SU-DHL-6 (cell line): ENCODE data around the gene HELLS.
"Not testable (repeated sequence)": the region's sequence is repeated elsewhere in the genome, so short reads cannot be mapped to it uniquely, and the experiment has no call there.

Source experiments
- H2AFZ ChIP-seq: fragments of 200-600 bp; sonication (generic); 2 replicates; pipeline ENCODE4 v1.6.1; 2014; ENCODE audit warnings: low read depth, mild to moderate bottlenecking, moderate library complexity, mixed read lengths, antibody characterized with exemption, low read length; ENCODE audit not compliant: severe bottlenecking
- H3F3A ChIP-seq: fragments of 200-600 bp; shearing (Covaris generic); 2 replicates; pipeline ENCODE4 v1.6.0; 2016; ENCODE audit warnings: antibody characterized with exemption, mild to moderate bottlenecking; ENCODE audit not compliant: insufficient read depth
- H3K27ac ChIP-seq: fragments of 200-600 bp; sonication (generic); 2 replicates; pipeline ENCODE4 v1.5.1; 2016; ENCODE audit warnings: low read depth, mild to moderate bottlenecking, low read length, moderate library complexity, mixed read lengths
- H3K27me3 ChIP-seq: fragments of 200-600 bp; sonication (generic), shearing (Covaris generic); 2 replicates; pipeline ENCODE4 v1.6.0; 2014; ENCODE audit warnings: mild to moderate bottlenecking, low read length
- H3K36me3 ChIP-seq: fragments of 200-600 bp; sonication (generic); 2 replicates; pipeline ENCODE4 v1.6.1; 2014; ENCODE audit warnings: mild to moderate bottlenecking, low read length, mixed read lengths
- H3K4me2 ChIP-seq: fragments of 300-600, 200-600 bp; shearing (Covaris generic), sonication (generic); 2 replicates; pipeline ENCODE4 v1.6.0; 2014; ENCODE audit warnings: low read length, low read depth, mild to moderate bottlenecking; ENCODE audit not compliant: poor library complexity, severe bottlenecking
- H3K4me3 ChIP-seq: fragments of 200-600 bp; sonication (generic); 2 replicates; pipeline ENCODE4 v1.5.1; 2014; ENCODE audit warnings: antibody characterized with exemption, low read length, mild to moderate bottlenecking, mixed read lengths; ENCODE audit not compliant: insufficient read depth, poor library complexity, severe bottlenecking
- H3K79me2 ChIP-seq: fragments of 200-600 bp; sonication (generic); 2 replicates; pipeline ENCODE4 v1.6.1; 2014; ENCODE audit warnings: mild to moderate bottlenecking, low read length, moderate library complexity; ENCODE audit not compliant: insufficient read depth
- H3K9ac ChIP-seq: fragments of 200-600 bp; sonication (generic); 2 replicates; pipeline ENCODE4 v1.7.0; 2014; ENCODE audit warnings: mild to moderate bottlenecking, low read length
- H3K9me2 ChIP-seq: fragments of 200-600 bp; sonication (generic); replicated peaks from 2 replicates; pipeline ENCODE4 v1.6.1; 2014; ENCODE audit warnings: low read length; ENCODE audit not compliant: insufficient read depth
- H3K9me3 ChIP-seq: fragments of 200-600 bp; sonication (generic); 2 replicates; pipeline ENCODE4 v1.6.1; 2014; ENCODE audit warnings: low read length, mixed read lengths; ENCODE audit not compliant: insufficient read depth
- H4K20me1 ChIP-seq: fragments of 200-600 bp; sonication (generic); 2 replicates; pipeline ENCODE4 v1.6.1; 2014; ENCODE audit warnings: low read depth, mild to moderate bottlenecking, antibody characterized with exemption, low read length, moderate library complexity, mixed read lengths
- EZH2phosphoT487 ChIP-seq: fragments of 200-600 bp; sonication (generic), shearing (Covaris generic); conservative IDR thresholded peaks from 2 replicates; pipeline ENCODE4 v1.6.1; 2018; ENCODE audit warnings: mild to moderate bottlenecking, antibody characterized with exemption, low read length, moderate library complexity, mixed read lengths
- TF ChIP-seq, protein P1 (sequence below): fragments of 200-600 bp; sonication (generic); IDR thresholded peaks from one replicate; pipeline ENCODE4 v1.5.1; 2017; ENCODE audit warnings: antibody characterized with exemption, mild to moderate bottlenecking, low read length, moderate library complexity; ENCODE audit not compliant: insufficient read depth, poor library complexity, severe bottlenecking

The HELLS gene

DNA sequence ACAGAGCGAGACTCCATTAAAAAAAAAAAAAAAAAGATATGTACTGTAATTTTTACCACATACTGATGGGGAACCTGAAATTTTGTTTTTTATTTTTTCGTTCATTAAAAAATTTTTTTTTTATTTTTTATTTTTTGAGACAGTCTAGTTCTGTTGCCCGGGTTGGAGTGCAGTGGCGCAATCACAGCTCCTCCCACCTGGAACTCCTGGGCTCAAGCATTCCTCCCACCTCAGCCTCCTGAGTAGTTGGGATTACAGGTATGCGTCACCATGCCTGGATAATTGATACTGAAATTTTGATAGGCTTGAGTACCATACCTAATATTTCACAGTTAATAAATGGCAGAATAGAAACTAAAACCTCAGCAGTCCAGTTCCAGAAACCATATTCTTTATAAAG lies 20.9 kb upstream of the HELLS start:
- Histone ChIP-seq H3K9ac (no peak overlapping the region), H3K9me2 (no peaks in the 10 kb centered on the region), H4K20me1 (no peaks in the 10 kb centered on the region), H3K9me3 (no peaks in the 10 kb centered on the region), H3K79me2 (no peaks in the 10 kb centered on the region), H3K36me3 (no peaks in the 10 kb centered on the region), H3K4me2 (no peak overlapping the region), H2AFZ (no peak overlapping the region), H3K4me3 (no peak overlapping the region), H3K27ac (no peak overlapping the region), H3K27me3 (no peaks in the 10 kb centered on the region), H3F3A (no peaks in the 10 kb centered on the region)
- TF ChIP-seq, protein P1, sequence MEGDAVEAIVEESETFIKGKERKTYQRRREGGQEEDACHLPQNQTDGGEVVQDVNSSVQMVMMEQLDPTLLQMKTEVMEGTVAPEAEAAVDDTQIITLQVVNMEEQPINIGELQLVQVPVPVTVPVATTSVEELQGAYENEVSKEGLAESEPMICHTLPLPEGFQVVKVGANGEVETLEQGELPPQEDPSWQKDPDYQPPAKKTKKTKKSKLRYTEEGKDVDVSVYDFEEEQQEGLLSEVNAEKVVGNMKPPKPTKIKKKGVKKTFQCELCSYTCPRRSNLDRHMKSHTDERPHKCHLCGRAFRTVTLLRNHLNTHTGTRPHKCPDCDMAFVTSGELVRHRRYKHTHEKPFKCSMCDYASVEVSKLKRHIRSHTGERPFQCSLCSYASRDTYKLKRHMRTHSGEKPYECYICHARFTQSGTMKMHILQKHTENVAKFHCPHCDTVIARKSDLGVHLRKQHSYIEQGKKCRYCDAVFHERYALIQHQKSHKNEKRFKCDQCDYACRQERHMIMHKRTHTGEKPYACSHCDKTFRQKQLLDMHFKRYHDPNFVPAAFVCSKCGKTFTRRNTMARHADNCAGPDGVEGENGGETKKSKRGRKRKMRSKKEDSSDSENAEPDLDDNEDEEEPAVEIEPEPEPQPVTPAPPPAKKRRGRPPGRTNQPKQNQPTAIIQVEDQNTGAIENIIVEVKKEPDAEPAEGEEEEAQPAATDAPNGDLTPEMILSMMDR: no peak
- TF ChIP-seq EZH2phosphoT487: no peak

DNA sequence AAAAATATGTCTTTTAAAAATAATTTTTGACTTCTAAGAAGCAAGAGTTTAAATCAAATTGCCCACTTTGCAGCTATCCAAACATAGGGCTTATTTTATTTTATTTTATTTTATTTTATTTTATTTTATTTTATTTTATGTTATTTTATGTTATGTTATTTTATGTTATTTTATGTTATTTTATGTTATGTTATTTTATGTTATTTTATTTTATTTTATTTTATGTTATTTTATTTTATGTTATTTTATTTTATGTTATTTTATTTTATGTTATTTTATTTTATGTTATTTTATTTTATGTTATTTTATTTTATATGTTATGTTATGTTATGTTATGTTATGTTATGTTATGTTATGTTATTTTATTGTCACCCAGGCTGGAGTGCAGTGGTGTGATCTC lies 14.0 kb upstream of the HELLS start:
- not testable (repeated sequence) for H3K36me3 ChIP-seq, H3F3A ChIP-seq, H3K9ac ChIP-seq, H4K20me1 ChIP-seq, H2AFZ ChIP-seq, H3K9me2 ChIP-seq, H3K27ac ChIP-seq, H3K4me3 ChIP-seq, H3K9me3 ChIP-seq, H3K4me2 ChIP-seq, H3K27me3 ChIP-seq, H3K79me2 ChIP-seq

DNA sequence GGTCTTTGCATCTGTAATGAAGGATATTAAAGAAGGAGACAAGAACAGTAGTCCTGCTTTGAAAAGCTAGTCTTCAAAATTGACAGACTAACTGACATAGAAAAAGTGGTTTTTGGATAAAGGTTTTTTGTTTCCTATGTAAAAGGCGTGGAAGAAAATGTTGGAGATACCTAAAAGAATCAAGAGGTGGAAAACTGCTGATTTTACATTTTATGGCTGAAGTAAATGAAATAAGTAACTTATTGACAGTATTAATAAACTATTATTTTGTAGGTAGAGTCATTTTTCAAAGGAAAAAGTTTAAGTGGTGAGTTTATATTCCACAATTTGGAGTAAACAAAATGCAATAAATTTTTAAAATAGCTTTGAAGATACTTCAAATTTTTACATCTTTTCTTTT lies 12.6 kb upstream of the HELLS start:
- no peaks in the 10 kb centered on the region for H3K27me3 ChIP-seq
- no peaks in the 10 kb centered on the region for H3F3A ChIP-seq
- H4K20me1 ChIP-seq: no peaks in the 10 kb centered on the region
- no peaks in the 10 kb centered on the region for H3K9me3 ChIP-seq
- H3K9ac ChIP-seq: no peak overlapping the region
- H3K36me3 ChIP-seq: no peaks in the 10 kb centered on the region
- no peak overlapping the region for H3K27ac ChIP-seq
- no peak overlapping the region for H3K4me2 ChIP-seq
- no peaks in the 10 kb centered on the region for H3K9me2 ChIP-seq
- no peak for TF ChIP-seq EZH2phosphoT487
- TF ChIP-seq, protein P1: no peak
- H2AFZ ChIP-seq: no peak overlapping the region
- no peaks in the 10 kb centered on the region for H3K79me2 ChIP-seq
- H3K4me3 ChIP-seq: no peak overlapping the region

DNA sequence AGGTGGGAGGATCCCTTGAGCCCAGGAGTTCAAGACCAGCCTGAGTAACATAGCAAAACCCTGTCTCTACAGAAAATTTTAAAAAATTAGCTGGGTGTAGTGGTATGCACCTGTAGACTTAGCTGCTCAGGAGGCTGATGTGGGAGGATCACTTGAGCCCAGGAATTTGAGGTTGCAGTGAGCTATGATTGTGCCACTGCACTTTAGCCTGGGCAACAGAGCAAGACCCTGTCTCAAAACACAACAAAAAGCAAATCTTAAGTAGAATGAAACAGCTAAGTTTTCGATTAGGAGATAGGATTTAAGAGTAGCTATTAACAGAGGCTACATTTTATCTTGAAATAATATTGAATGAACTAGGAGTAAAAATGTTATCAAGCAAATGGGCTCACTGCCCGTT lies 3.3 kb upstream of the HELLS start:
- H3K9me3 ChIP-seq, H3K4me3 ChIP-seq, H3K9me2 ChIP-seq, H3K27me3 ChIP-seq, H3F3A ChIP-seq, H3K9ac ChIP-seq, H4K20me1 ChIP-seq, H3K27ac ChIP-seq, H3K4me2 ChIP-seq, H3K36me3 ChIP-seq, H2AFZ ChIP-seq: not testable (repeated sequence)
- H3K79me2 ChIP-seq: peaks cover 17% of the 10 kb centered on the region
